GM19193 (cell line): ENCODE measurements around the gene METTL6.
A peak's percentile ranks its signal among the peaks of the same experiment; 100 is the strongest.

Source experiments
- POLR2A ChIP-seq: IDR thresholded peaks from 4 replicates; pipeline ENCODE4 v1.6.1; 2011; ENCODE audit not compliant: insufficient read depth, insufficient read length; ENCODE audit errors: extremely low read depth

The METTL6 gene, protein sequence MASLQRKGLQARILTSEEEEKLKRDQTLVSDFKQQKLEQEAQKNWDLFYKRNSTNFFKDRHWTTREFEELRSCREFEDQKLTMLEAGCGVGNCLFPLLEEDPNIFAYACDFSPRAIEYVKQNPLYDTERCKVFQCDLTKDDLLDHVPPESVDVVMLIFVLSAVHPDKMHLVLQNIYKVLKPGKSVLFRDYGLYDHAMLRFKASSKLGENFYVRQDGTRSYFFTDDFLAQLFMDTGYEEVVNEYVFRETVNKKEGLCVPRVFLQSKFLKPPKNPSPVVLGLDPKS

DNA sequence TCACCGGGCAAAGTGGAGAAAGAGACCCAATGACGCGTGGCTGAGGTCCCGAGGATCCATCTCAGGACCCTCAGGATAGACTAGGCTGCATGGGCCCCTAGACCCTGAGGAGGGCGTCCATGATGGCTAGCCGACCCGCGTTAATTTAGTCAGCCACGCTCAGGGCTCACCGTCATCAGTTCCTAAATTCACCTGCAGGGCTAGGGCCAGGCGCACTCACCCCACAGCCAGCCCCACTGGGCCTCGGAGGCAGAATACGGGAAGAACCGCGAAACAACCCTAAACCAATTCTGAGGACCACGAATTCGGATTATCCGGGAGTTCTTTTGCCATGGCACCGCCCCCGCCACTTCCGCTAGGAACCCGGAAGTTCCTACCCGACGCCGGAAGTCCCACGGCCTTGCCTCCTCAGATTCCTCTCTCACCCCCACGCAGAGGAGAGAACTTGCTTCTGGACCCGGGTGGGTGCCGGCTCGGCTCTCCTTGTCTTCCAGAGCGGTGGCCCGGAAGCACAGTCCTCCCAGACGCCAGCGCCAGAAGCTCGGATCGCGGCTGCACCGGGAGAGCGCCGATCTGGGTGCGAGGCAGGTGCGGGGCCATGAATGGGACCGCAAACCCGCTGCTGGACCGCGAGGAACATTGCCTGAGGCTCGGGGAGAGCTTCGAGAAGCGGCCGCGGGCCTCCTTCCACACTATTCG is at the start of gene METTL6, which contains the start of gene EAF1:
METTL6 (minus strand) TSS at position 363 of the 699 bp plus-strand sequence. CDS start 1,033 bp downstream, outside the sequence.
EAF1 (plus strand) TSS at position 417 of the 699 bp plus-strand sequence; CDS start at position 599, 182 bp downstream.
- peak; percentile 84 for TF ChIP-seq POLR2A

DNA sequence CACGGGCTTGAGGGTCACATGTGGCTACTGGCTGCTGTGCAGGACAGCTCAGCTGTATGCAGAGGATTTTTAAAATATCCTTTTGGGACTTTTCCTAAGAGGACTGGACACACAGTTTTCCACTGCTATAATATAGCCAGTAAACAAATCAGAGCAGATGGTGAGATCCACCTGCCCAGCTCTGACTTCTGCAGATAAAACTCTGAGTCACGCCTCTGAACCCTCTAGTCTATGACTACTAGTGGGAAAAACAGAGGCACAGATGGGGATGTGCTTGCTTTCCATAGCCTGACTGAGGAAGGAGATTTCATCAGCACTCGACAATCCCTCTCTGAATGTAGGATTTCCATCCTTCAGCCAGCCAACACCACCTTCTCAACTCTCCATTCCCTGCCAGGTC is 49.0 kb upstream of the METTL6 start:
- TF ChIP-seq POLR2A: no peak

DNA sequence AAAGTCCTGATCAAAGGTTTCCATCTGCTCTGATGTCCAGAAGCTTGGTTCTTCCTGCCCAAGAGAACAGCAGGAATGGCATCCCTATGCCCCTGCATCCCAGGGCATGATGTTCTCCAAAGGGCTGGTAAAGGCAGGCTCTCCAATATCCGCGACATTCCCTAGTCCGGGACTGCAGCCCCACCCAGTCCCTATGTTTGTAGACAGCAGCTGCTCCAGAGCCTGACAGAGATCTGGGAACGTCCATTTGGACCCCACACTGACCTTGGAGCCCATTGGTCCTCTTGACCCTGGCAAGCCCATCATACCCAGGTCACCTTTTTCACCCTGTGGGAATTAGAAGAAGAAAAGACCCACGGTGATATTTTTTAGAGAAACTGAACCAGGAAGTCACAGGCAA is 47.8 kb upstream of the METTL6 start:
- TF ChIP-seq POLR2A: no peak

DNA sequence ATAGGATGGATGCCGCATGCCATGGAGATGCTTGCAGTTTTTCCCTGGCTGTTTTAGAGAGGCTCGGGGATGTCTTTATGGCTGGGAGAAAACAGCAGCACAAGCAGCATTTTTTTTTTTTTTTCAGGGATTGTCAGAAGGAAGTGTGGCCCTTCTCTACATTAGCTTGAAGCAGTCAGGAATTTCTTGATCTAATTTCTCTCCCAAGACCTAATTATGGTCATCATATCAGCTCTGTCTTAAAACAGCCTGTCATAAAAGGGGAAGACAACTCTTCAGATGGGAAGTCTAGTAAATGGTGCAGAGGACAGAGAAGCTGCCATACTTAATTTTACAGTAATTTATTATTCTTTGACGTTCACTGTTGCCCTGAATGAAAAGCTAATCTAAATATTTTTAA is 44.5 kb upstream of the METTL6 start:
- TF ChIP-seq POLR2A: no peak

DNA sequence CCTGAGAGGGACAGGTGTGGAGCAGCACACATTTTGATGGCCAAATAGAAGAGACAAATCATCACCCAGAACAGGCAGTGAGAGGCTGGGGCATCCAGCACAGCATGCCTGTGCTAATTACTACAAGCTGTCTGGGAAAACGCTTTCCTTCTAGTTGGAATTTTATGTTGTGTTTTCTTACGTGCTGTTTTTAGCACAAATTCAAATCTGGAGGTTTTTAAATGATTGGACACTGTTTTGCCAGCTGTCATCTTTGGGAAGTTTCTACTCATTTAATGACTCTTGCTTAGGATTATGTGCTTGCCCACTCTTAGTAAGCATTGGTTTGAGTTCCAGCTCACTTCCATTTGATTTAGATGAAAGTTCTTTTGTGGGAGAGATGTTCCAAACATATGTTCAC is 43.5 kb upstream of the METTL6 start:
- no peak for TF ChIP-seq POLR2A

DNA sequence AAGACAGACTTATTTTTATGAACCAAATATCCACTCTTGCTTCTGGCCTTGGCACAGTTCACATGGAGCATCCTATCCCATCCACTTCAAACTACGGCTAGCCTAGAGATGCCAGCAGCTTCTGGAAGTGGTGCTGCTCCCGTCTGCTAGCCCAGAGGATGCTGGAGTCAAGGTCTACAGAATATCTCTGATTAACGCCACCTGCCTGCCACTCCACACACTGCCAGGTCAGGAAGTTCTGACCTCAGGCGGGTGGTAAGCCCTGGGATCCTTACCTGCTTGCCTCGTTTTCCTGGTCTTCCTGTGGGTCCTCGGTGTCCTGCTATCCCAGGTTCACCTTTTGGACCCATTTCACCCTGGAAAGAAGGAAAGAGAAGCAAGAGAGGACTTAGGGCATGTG is 42.9 kb upstream of the METTL6 start:
- TF ChIP-seq POLR2A: no peak

DNA sequence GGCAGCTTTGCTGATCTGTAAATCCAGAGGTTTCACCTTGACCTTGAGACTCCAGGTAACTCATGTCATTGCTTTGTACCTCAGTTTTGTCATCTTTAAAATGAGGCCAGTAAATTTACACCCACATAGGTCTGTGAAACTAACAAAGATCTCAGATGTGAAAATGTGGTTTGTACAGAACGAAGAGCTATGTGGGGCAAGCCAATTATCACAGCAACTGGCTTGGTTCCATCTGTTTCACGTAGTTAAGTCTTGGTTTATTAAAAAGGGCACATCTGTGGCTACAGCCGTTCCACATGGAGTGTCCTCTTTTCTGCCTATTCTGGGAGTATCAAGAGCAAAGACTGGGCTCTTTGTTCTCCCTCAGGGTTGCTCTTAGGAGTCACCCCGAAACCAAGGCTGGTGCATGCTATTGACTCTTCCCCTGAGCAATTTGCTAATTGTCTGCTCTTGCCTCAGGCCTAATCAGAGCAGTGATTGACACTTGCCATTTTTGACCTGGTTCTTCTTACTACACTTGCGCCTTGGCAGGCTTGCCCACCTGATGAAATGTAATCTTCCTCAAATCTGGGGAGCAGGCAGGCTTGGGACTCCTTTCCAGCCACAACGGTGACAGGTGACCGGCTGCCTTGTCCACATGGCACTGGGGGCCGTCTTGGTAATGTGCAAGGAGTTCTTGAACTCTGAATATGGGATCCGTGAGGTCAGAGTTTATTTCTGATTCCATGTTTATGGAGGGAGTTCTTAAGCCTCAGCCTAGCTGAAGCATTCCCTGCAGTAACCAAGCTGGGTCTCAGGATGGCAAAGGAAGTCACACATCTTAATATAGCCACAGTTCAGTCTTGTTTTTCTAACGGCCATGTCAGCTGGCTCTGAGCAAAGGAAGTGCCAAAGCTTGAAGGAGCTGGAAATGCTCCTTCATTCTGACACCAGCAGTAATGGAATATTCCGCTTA is 40.2 kb upstream of the METTL6 start:
- TF ChIP-seq POLR2A: no peak

DNA sequence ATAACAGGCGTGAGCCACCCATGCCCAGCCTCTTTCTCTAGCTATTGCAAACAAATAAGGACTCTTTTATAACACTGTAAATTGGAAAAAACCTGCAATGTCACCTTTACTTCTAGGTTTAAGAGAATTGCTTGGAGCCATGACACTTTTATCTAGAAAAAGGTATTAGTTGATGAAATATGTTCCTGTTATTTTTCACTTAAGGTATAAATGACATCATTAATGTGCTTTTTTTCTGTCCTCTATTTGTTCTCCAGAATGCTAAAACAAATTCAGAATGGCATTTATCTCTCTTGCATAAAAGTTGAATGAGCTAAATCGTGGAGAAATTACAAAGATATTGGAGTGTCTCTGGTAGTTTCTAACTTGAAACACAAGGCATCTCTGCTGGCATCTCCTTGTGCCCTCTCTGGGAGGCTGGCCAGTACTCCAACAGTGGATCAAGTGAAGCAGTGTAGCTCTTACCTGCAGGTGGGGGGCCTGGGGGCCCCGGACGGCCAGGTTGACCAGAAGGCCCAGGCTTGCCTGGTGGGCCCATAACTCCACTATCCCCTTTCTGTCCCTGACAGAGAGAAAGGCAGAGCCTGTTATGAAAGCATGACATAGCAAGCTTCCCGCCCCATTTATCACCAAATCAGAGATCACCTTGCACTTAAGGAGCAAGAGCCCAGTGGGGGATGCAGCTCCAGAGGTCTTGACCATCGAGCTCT is 38.7 kb upstream of the METTL6 start:
- no peak for TF ChIP-seq POLR2A

DNA sequence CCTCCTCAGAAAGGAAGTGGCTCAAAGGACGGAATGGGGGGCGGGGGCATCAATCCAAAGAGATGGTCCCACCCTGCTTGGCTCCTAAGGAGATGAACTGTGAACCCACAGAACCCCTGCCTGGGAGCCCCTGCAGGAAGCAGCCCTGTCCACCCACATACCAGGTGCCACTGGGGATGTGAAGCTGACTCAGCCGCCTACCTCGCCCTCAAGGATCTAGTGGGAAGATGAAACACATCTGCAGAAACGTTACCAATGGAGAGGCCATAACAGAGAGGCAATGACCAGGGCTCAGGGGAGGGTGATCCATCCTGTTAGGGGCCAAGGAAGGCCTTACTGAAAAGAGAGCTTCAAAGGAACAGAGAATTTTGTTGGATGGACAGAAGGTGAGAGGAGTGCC is 35.1 kb upstream of the METTL6 start:
- no peak for TF ChIP-seq POLR2A

DNA sequence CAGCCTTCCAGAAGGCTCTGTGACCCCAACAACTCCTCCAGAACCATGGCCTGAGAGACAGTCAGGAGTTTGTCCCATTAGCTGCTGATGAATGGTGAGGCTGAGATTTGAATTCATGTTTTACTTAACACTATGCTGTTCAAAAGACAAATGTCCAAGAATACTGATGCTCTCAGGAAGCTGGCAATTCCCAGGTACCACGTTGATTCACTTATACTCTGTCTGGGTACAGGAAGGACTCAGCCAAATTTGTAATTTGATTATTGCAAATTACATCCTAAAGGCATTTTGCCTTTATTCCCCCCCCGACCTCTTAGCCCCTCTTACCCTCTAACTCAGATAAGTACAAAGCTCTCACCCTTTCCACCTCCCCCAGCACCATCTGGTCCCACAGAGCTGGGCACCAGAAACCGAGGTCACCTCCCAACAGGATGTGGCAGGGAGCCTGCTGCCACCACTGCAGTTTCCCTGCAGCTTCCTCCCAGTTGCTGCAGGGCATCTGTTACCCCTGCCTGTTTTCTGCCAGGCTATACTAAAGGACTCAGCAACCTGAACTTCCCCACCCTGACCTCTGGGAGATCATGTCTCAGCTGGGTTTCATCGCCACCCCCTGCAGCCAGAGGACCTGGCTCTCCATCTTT is 33.7 kb upstream of the METTL6 start:
- no peak for TF ChIP-seq POLR2A

DNA sequence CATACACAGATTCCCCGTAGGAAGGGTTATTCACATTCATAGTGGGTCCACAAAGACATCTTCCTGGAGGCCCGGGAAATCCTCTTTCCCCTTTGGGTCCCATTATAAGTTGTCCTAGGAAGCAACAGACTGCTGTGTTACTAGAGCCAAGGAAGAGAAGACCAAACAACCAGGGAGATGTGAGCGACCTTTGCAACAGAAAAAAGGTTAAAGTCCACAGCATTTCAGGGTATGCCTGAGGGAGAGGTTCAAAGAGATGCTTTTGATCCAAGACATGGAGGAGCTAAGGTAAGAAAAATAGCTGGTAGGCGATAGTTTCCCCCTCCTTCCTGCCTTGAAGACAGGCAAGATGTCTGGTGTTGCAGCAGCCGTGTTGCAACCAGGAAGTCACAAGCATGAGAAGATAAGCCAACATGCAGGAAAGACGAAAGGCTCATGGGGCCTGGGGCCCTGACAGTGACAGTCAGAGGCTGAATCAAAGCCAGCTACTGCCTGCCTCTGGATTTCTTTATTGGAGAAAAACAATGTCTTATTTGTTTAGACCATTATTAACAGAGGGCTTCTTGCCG is 31.0 kb upstream of the METTL6 start:
- no peak for TF ChIP-seq POLR2A

DNA sequence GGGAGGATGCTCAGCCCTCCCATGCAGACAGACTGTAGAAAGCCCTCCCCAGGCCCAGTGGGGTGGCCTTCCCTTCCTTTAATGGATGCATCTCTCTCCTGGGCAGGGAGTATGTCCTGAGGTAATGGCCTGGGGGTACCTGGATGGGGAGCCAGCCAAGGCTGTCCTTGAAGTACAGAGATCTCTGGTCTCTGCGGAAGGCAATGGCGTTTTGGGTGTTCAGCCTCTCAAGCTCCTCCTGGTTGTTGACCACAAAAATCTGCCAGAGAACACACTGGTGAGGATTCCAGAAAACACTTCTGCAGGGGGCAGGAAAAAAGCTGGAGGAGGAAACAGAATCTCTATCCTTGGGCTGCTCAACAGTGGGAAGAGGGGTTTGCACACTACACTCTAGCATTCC is 29.0 kb upstream of the METTL6 start:
- TF ChIP-seq POLR2A: no peak

DNA sequence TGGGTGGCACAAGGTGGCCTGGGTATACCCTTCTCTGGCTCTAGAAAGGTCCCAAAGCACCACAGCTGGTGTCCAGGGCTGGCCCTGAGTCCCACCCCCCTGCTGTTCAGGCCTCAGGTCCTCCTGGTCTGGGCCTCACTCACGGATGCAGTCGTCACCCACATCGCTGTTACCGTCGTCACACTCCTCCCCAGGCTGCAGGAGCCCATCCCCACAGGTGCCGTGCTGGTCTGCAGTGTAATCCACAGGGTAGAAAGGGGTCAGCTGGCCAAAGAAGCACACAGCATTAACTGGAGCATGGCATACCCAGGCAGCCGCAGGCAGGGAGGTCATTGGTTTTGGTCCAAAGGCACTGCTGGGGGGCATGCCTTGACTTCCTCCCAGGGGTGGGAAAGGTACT is 28.4 kb upstream of the METTL6 start:
- no peak for TF ChIP-seq POLR2A

DNA sequence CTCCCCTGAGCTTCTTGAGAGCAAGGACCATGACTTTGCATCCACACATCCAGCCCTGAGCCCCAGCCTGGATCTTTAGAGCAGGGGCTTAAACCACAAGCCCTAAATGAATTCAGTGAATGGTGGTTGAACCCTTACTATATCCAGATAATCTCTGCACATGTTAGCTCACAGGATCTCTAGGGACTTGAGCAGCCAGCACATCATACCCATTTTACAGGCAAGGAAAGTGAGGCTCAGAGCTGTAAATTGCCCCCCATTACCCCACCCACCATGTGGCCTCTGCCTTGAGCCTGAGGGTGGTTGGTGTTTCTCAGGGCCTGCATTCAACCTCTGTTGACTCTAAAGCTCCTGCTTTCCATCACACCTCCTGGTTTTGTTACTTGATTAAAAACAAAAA is 27.6 kb upstream of the METTL6 start:
- no peak for TF ChIP-seq POLR2A
